IMR-90 (cell line): Measurements from ENCODE around the gene MERTK. TPM values are rescaled to one million over a fixed set of nuclear protein-coding genes. Genes with fewer than 3 reads are reported as not detected.

Source experiments
- ATAC-seq: fragments of 200-7000 bp; cut with Tn5 transposase; 2 replicates; pipeline ENCODE4 v1.9.1; 2020; ENCODE audit warnings: low read depth, mild to moderate bottlenecking, moderate library complexity
- BruUV-seq: library from RNA; stranded (reverse); fragments of 400-500 nt; replicated peaks from 2 replicates; lab custom pipeline; 2021; lab: Mats Ljungman, UMichigan
- CTCF ChIA-PET: fragments of 300-600 bp; formaldehyde crosslinking; extraction: SDS; loops from one replicate; lab custom pipeline; 2021; ENCODE audit warnings: antibody characterized with exemption; lab: Yijun Ruan, JAX
- POLR2A ChIA-PET: fragments of 300-600 bp; sonication (Branson Sonifier 250); formaldehyde crosslinking; loops from one replicate; lab custom pipeline; 2022; ENCODE audit warnings: antibody characterized with exemption; ENCODE audit not compliant: unreplicated experiment; lab: Charles Lee
- DNase-seq: peaks from one replicate; pipeline ENCODE4 v3.0.0; 2013
- H2AFZ ChIP-seq: replicated peaks from 2 replicates; pipeline ENCODE3; 2013; ENCODE audit warnings: low read length, mild to moderate bottlenecking; ENCODE audit not compliant: poor library complexity
- H2AK5ac ChIP-seq: 2 replicates; pipeline ENCODE4 v1.6.1; 2013; ENCODE audit warnings: low read depth, low read length, inconsistent platforms
- H2AK9ac ChIP-seq: replicated peaks from 2 replicates; pipeline ENCODE3; 2013; ENCODE audit warnings: mild to moderate bottlenecking, low read depth, low read length, moderate library complexity; ENCODE audit not compliant: poor library complexity
- H2BK120ac ChIP-seq: 2 replicates; pipeline ENCODE4 v1.6.1; 2013; ENCODE audit warnings: low read depth, low read length, inconsistent platforms
- H2BK15ac ChIP-seq: 3 replicates; pipeline ENCODE4 v1.6.1; 2013; ENCODE audit warnings: low read depth, low read length, inconsistent platforms
- H2BK20ac ChIP-seq: 2 replicates; pipeline ENCODE4 v1.6.1; 2013; ENCODE audit warnings: low read depth, mild to moderate bottlenecking, inconsistent platforms, low read length, moderate library complexity
- H2BK5ac ChIP-seq: 2 replicates; pipeline ENCODE4 v1.6.1; 2013; ENCODE audit warnings: mild to moderate bottlenecking, low read depth, low read length, inconsistent platforms; ENCODE audit not compliant: poor library complexity, severe bottlenecking
- H3K14ac ChIP-seq: replicated peaks from 2 replicates; pipeline ENCODE4 v1.6.1; 2013; ENCODE audit warnings: low read depth, low read length, inconsistent platforms
- H3K18ac ChIP-seq: 2 replicates; pipeline ENCODE4 v1.6.1; 2013; ENCODE audit warnings: low read depth, low read length, control low read depth
- H3K23ac ChIP-seq: 2 replicates; pipeline ENCODE4 v1.6.1; 2013; ENCODE audit warnings: low read depth, low read length, inconsistent platforms
- H3K27ac ChIP-seq: 2 replicates; pipeline ENCODE4 v1.5.1; 2013; ENCODE audit warnings: mild to moderate bottlenecking, control low read depth, low read length; ENCODE audit not compliant: insufficient read depth
- H3K27me3 ChIP-seq: 2 replicates; pipeline ENCODE4 v1.6.1; 2013; ENCODE audit warnings: low read length; ENCODE audit not compliant: control insufficient read depth, insufficient read depth
- H3K36me3 ChIP-seq: 2 replicates; pipeline ENCODE4 v1.6.1; 2013; ENCODE audit warnings: low read length, mixed read lengths; ENCODE audit not compliant: control insufficient read depth, insufficient read depth
- H3K4ac ChIP-seq: 2 replicates; pipeline ENCODE4 v1.6.1; 2013; ENCODE audit warnings: low read depth, low read length, inconsistent platforms
- H3K4me1 ChIP-seq: 2 replicates; pipeline ENCODE4 v1.6.1; 2013; ENCODE audit warnings: low read length, mixed read lengths; ENCODE audit not compliant: control insufficient read depth, insufficient read depth
- H3K4me2 ChIP-seq: 2 replicates; pipeline ENCODE4 v1.6.1; 2013; ENCODE audit warnings: low read depth, mild to moderate bottlenecking, control low read depth, low read length, moderate library complexity
- H3K4me3 ChIP-seq: 2 replicates; pipeline ENCODE4 v1.5.1; 2013; ENCODE audit warnings: low read depth, mild to moderate bottlenecking, control low read depth, low read length, moderate library complexity; ENCODE audit not compliant: insufficient read depth
- H3K56ac ChIP-seq: 2 replicates; pipeline ENCODE4 v1.6.1; 2013; ENCODE audit warnings: low read length, inconsistent platforms; ENCODE audit not compliant: insufficient read depth; ENCODE audit errors: extremely low read depth
- H3K79me1 ChIP-seq, 2 experiments: 2 replicates each; pipeline ENCODE4 v1.6.1; 2013; ENCODE audit warnings: low read length in 2 of 2, inconsistent platforms in 1 of 2, low read depth in 1 of 2
- H3K9ac ChIP-seq: 2 replicates; pipeline ENCODE4 v1.6.1; 2013; ENCODE audit warnings: low read depth, low read length, control low read depth
- H3K9me1 ChIP-seq: 2 replicates; pipeline ENCODE4 v1.6.1; 2013; ENCODE audit warnings: low read length, inconsistent platforms; ENCODE audit not compliant: insufficient read depth
- H3K9me3 ChIP-seq: 2 replicates; pipeline ENCODE4 v1.6.1; 2013; ENCODE audit warnings: low read length; ENCODE audit not compliant: control insufficient read depth, insufficient read depth
- H4K20me1 ChIP-seq: 2 replicates; pipeline ENCODE4 v1.6.1; 2013; ENCODE audit warnings: low read length, inconsistent platforms; ENCODE audit not compliant: insufficient read depth
- H4K5ac ChIP-seq: 2 replicates; pipeline ENCODE4 v1.6.1; 2013; ENCODE audit warnings: mild to moderate bottlenecking, low read depth, low read length, control low read depth
- H4K8ac ChIP-seq, 2 experiments: 2 replicates each; pipeline ENCODE4 v1.6.1; 2013; ENCODE audit warnings: low read depth in 2 of 2, low read length in 2 of 2, control low read depth in 1 of 2, inconsistent platforms in 1 of 2
- H4K91ac ChIP-seq: 2 replicates; pipeline ENCODE4 v1.6.1; 2013; ENCODE audit warnings: low read depth, low read length, inconsistent platforms; ENCODE audit not compliant: insufficient read depth
- BHLHE40 ChIP-seq: fragments of 150-350 bp; IDR thresholded peaks from 2 replicates; pipeline ENCODE4 v1.6.1; 2016; ENCODE audit warnings: mild to moderate bottlenecking, low read depth, low read length
- CEBPB ChIP-seq: IDR thresholded peaks from 2 replicates; pipeline ENCODE4 v1.6.1; 2012; ENCODE audit warnings: low read depth, low read length, improper control_type of control experiment
- FOS ChIP-seq: fragments of 150-350 bp; IDR thresholded peaks from 2 replicates; pipeline ENCODE4 v1.6.1; 2016; ENCODE audit warnings: low read depth, low read length
- RAD21 ChIP-seq: IDR thresholded peaks from 2 replicates; pipeline ENCODE4 v1.6.1; 2012; ENCODE audit warnings: low read length, improper control_type of control experiment
- RCOR1 ChIP-seq: IDR thresholded peaks from 2 replicates; pipeline ENCODE4 v1.6.1; 2012; ENCODE audit warnings: mild to moderate bottlenecking, low read length, improper control_type of control experiment; ENCODE audit not compliant: insufficient replicate concordance
- WGBS, 2 experiments: methylation state at CpG; one replicate each; pipeline versions ENCODE4 v1.1.5 to v1.1.7; 2013; ENCODE audit warnings: missing lambda C conversion rate in 2 of 2; ENCODE audit not compliant: insufficient read length in 1 of 2; ENCODE audit errors: extremely low coverage in 2 of 2; 5-methylcytosine and 5-hydroxymethylcytosine counted together
- dilution Hi-C: fragments of 300-500 bp; cut with HindIII; formaldehyde crosslinking; loops from one replicate; pipeline ENCODE4 v1.14.3; 2018; ENCODE audit warnings: low sequenced_read_pairs; ENCODE audit not compliant: unreplicated experiment
- in situ Hi-C: fragments of 300-500 bp; cut with MboI; formaldehyde crosslinking; loops from 3 replicates; pipeline ENCODE4 v1.14.3; 2019; ENCODE audit warnings: low sequenced_read_pairs, inconsistent platforms, mixed read lengths
- intact Hi-C: fragments of 100-400 bp; cut with micrococcal nuclease; formaldehyde crosslinking; loops from 2 replicates; pipeline ENCODE4 v1.10.0; 2022
- polyA plus RNA-seq, 3 experiments: library from polyadenylated mRNA; depleted of rRNA; stranded (reverse); fragments of >200 nt; gene quantifications; 2 replicates each; pipeline ENCODE4 v1.2.3, GENCODE V29; 2012; ENCODE audit warnings: low replicate concordance in 1 of 3
- total RNA-seq: library from RNA; depleted of rRNA; stranded (reverse); fragments of >200 nt; gene quantifications from 2 replicates; pipeline ENCODE4 v1.2.3, GENCODE V29; 2012

The MERTK gene
- total and polyA plus RNA-seq, 2 of the 4 experiments (the other 2 are of a cell fraction), result 0.36 to 0.62 TPM

DNA sequence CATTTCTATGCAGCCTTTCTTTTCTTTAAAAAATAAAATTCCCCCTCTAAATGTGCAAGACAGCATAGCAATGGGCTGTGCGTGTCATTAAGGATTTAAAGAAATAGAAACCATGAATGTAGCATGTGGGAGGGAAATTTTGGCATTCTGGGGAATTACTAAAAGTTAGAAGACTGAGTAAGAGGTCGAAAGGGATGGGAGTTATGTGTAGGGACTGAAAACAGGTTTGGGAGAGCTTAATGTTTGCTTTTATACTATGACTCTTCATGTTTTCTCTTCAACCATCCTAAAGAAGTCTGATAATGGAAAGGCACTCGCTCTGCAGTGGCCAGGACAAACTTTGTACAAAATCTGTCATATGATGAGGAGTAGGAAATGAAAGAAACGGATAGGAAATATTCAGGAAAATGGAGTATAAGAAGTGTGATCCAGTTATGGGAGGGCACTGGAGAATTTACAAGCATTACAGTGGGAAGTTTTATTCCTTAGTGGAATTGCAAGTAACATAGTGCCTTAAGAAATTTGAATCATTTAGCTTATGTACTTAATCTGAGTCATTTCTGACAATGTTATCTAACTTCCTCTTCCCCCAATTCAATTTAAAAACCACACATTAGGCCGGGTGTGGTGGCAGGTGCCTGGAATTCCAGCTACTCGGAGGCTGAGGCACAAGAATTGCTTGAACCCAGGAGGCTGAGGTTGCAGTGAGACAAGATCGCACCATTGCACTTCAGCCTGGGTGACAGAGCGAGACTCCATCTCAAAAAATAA is 177.3 kb downstream of the MERTK start:
- no peak overlapping the region for H3K4ac ChIP-seq
- 100% methylated on average over 1 of the region's 8 CpGs; no CpG with 5 or more reads in 1 of the 2 experiments for WGBS, 2 experiments
- intact Hi-C loops, result no loop called here
- no peak overlapping the region for H2BK20ac ChIP-seq
- H3K4me3 ChIP-seq, result no peak overlapping the region
- peaks cover 22 to 47% of the 10 kb centered on the region in 2 experiments for H3K79me1 ChIP-seq
- H2AK9ac ChIP-seq, result no peak overlapping the region
- dilution Hi-C loops, result no loop called here
- CTCF ChIA-PET, result no interaction called here
- H3K4me1 ChIP-seq, result no peaks in the 10 kb centered on the region
- peaks cover 12% of the 10 kb centered on the region; the same call in 1 of the 2 replicates for H4K20me1 ChIP-seq
- no TSS peak for BruUV-seq
- H3K27ac ChIP-seq, result no peak overlapping the region
- POLR2A ChIA-PET, result no interaction called here
- no peak overlapping the region for H4K91ac ChIP-seq
- H3K27me3 ChIP-seq, result no peaks in the 10 kb centered on the region
- H3K23ac ChIP-seq, result no peak overlapping the region
- no peak overlapping the region for H3K56ac ChIP-seq
- H3K9ac ChIP-seq, result no peak overlapping the region
- no peak overlapping the region for H2BK120ac ChIP-seq
- H3K9me1 ChIP-seq, result peaks cover 11% of the 10 kb centered on the region; the same call in 1 of the 2 replicates
- no peak overlapping the region for H2AK5ac ChIP-seq
- no peak overlapping the region for H3K4me2 ChIP-seq
- no peak overlapping the region for H3K18ac ChIP-seq
- no peak for TF ChIP-seq FOS
- TF ChIP-seq RAD21, result no peak
- TF ChIP-seq BHLHE40, result no peak
- no peak for TF ChIP-seq CEBPB
- no peak for TF ChIP-seq RCOR1
- in situ Hi-C loops, result no loop called here
- H3K14ac ChIP-seq, result no peak overlapping the region
- no peak overlapping the region for H4K8ac ChIP-seq
- H2BK15ac ChIP-seq, result no peak overlapping the region
- peak; percentile 62 for ATAC-seq
- peaks cover 14% of the 10 kb centered on the region for H3K36me3 ChIP-seq
- no peak overlapping the region for H2AFZ ChIP-seq
- H4K5ac ChIP-seq, result no peak overlapping the region
- no peak overlapping the region for H2BK5ac ChIP-seq
- DNase-seq, result peak; percentile 29
- peaks cover 2% of the 10 kb centered on the region; the same call in 1 of the 2 replicates for H3K9me3 ChIP-seq
